ENCODE results near the gene STK32B. TPM values are rescaled to one million over a fixed set of nuclear protein-coding genes. Genes with fewer than 3 reads are reported as not detected.

STK32B gene
- total and polyA plus RNA-seq, 9 of the 15 experiments (the other 6 are each of a cell fraction or from before 2014, with no cell fraction given) = 0.03 to 0.20 (median 0.07) TPM; not detected in 2

DNA sequence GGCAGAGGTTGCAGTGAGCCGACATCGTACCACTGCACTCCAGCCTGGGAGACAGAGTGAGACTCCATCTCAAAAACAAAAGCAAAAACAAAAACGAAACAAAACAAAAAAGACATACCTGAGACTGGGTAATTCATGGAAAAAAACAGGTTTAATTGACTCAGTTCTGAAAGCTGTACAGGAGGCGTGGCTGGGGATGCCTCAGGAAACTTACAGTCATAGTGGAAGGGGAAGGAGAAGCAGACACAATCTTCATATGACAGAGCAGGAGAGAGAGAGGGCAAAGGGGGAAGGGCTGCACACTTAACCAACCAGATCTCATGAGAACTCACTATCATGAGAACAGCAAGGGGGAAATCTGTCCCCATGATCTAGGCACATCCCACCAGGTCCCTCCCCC lies 229.5 kb downstream of the STK32B start:
- Histone ChIP-seq H3K36me3 (ENCODE audit: control insufficient read depth, insufficient read depth, low read length) (no peaks in the 10 kb centered on the region), H2AFZ (ENCODE audit: low read depth, low read length) (no peak overlapping the region), H3K9ac (ENCODE audit: insufficient read depth in 1 of 2, low read depth in 2 of 2, low read length in 2 of 2) (no peak overlapping the region), H3K4me1 (replicated peaks in 1 of 2; ENCODE audit: control insufficient read depth in 2 of 2, insufficient read depth in 2 of 2, low read length in 2 of 2) (no peaks in the 10 kb centered on the region), H3K4me2 (ENCODE audit: insufficient read depth, low read length) (no peak overlapping the region), H3K27me3 (ENCODE audit: control insufficient read depth in 2 of 2, insufficient read depth in 2 of 2, low read length in 2 of 2) (no peaks in the 10 kb centered on the region; a peak in 1 of 5 replicates), H3K27ac (ENCODE audit: extremely low read depth, low read depth, low read length) (no peak overlapping the region), H3K9me1 (ENCODE audit: control insufficient read depth, insufficient read depth, low read length) (no peaks in the 10 kb centered on the region), H3K4me3 (no peak overlapping the region), H4K20me1 (replicated peaks; ENCODE audit: control insufficient read depth, insufficient read depth, low read length) (no peaks in the 10 kb centered on the region), H3K79me2 (ENCODE audit: control insufficient read depth, insufficient read depth, low read length) (no peaks in the 10 kb centered on the region), H3K9me3 (replicated peaks; ENCODE audit: control insufficient read depth, insufficient read depth, low read depth, low read length) (no peaks in the 10 kb centered on the region)
- ChIA-PET POLR2A (no interaction called here), CTCF (ENCODE audit: low intra/inter-chr PET ratio) (no interaction called here)
- 0% methylated on average over 3 of the region's 4 CpGs for WGBS (ENCODE audit: insufficient coverage, low coverage, missing lambda C conversion rate)
- no TSS peak for BruUV-seq (replicated peaks)
- DNase-seq (ENCODE audit: extremely low read depth in 1 of 4, low spot score in 3 of 4) (no peak), FAIRE-seq (no peak), ATAC-seq (no peak)
- intact Hi-C loops (cut with micrococcal nuclease) (no loop called here), in situ Hi-C loops (cut with MboI) (no loop called here)
- TF ChIP-seq ZC3H11A (IDR thresholded peaks at IDR 0.05; ENCODE audit: low read depth, low read length) (no peak), SMC3 (conservative IDR thresholded peaks at IDR 0.05; ENCODE audit: insufficient read depth, low read depth, low read length) (no peak), PHF21A (IDR thresholded peaks at IDR 0.05; ENCODE audit: borderline replicate concordance, low read depth) (no peak), PPARD (CRISPR knock-in tag; IDR thresholded peaks at IDR 0.05) (no peak), NR2F6 (CRISPR knock-in tag; IDR thresholded peaks at IDR 0.05) (no peak), ZKSCAN1 (IDR thresholded peaks at IDR 0.05; ENCODE audit: low read depth, low read length) (no peak), ZNF77 (CRISPR knock-in tag; IDR thresholded peaks at IDR 0.05) (no peak), GTF2A2 (tag; IDR thresholded peaks at IDR 0.05) (no peak), TARDBP (IDR thresholded peaks at IDR 0.05) (no peak), KLF1 (tag; IDR thresholded peaks at IDR 0.05) (no peak), ZNF175 (CRISPR knock-in tag; IDR thresholded peaks at IDR 0.05; ENCODE audit: low read depth) (no peak), HOXB6 (CRISPR knock-in tag; IDR thresholded peaks at IDR 0.05; ENCODE audit: borderline replicate concordance) (no peak), CHAMP1 (IDR thresholded peaks at IDR 0.05) (no peak)
- TF ChIP-seq, protein P1, sequence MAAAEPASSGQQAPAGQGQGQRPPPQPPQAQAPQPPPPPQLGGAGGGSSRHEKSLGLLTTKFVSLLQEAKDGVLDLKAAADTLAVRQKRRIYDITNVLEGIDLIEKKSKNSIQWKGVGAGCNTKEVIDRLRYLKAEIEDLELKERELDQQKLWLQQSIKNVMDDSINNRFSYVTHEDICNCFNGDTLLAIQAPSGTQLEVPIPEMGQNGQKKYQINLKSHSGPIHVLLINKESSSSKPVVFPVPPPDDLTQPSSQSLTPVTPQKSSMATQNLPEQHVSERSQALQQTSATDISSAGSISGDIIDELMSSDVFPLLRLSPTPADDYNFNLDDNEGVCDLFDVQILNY (CRISPR knock-in tag; IDR thresholded peaks at IDR 0.05) = no peak
- TF ChIP-seq, protein P2, sequence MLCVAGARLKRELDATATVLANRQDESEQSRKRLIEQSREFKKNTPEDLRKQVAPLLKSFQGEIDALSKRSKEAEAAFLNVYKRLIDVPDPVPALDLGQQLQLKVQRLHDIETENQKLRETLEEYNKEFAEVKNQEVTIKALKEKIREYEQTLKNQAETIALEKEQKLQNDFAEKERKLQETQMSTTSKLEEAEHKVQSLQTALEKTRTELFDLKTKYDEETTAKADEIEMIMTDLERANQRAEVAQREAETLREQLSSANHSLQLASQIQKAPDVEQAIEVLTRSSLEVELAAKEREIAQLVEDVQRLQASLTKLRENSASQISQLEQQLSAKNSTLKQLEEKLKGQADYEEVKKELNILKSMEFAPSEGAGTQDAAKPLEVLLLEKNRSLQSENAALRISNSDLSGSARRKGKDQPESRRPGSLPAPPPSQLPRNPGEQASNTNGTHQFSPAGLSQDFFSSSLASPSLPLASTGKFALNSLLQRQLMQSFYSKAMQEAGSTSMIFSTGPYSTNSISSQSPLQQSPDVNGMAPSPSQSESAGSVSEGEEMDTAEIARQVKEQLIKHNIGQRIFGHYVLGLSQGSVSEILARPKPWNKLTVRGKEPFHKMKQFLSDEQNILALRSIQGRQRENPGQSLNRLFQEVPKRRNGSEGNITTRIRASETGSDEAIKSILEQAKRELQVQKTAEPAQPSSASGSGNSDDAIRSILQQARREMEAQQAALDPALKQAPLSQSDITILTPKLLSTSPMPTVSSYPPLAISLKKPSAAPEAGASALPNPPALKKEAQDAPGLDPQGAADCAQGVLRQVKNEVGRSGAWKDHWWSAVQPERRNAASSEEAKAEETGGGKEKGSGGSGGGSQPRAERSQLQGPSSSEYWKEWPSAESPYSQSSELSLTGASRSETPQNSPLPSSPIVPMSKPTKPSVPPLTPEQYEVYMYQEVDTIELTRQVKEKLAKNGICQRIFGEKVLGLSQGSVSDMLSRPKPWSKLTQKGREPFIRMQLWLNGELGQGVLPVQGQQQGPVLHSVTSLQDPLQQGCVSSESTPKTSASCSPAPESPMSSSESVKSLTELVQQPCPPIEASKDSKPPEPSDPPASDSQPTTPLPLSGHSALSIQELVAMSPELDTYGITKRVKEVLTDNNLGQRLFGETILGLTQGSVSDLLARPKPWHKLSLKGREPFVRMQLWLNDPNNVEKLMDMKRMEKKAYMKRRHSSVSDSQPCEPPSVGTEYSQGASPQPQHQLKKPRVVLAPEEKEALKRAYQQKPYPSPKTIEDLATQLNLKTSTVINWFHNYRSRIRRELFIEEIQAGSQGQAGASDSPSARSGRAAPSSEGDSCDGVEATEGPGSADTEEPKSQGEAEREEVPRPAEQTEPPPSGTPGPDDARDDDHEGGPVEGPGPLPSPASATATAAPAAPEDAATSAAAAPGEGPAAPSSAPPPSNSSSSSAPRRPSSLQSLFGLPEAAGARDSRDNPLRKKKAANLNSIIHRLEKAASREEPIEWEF (CRISPR knock-in tag; IDR thresholded peaks at IDR 0.05) = no peak
